WERI-Rb-1 (cell line): ENCODE results near the gene RGS6.

Source experiments
- DNase-seq: peaks from one replicate; pipeline ENCODE4 v3.0.0-alpha.2; 2020
- H3K27ac ChIP-seq: fragments of 250-450 bp; sonication (Bioruptor Pico); 2 replicates; pipeline ENCODE4 v1.5.1; 2020; ENCODE audit warnings: mild to moderate bottlenecking, moderate library complexity
- H3K27me3 ChIP-seq: fragments of 250-450 bp; sonication (Bioruptor Pico); 2 replicates; pipeline ENCODE4 v1.5.1; 2021; ENCODE audit warnings: mild to moderate bottlenecking, low read depth, moderate library complexity; ENCODE audit not compliant: insufficient read depth, severe bottlenecking
- H3K36me3 ChIP-seq: fragments of 250-450 bp; sonication (Bioruptor Pico); 2 replicates; pipeline ENCODE4 v1.5.1; 2020; ENCODE audit warnings: mild to moderate bottlenecking, moderate library complexity
- H3K4me3 ChIP-seq: 2 replicates; pipeline ENCODE4 v1.5.1; 2011; ENCODE audit warnings: low read depth, mild to moderate bottlenecking, control low read depth, low read length
- H3K9me3 ChIP-seq: fragments of 250-450 bp; sonication (Bioruptor Pico); 2 replicates; pipeline ENCODE4 v1.5.1; 2021; ENCODE audit warnings: mild to moderate bottlenecking, moderate library complexity; ENCODE audit not compliant: severe bottlenecking
- CTCF ChIP-seq: IDR thresholded peaks from 2 replicates; pipeline ENCODE4 v1.5.1; 2011; ENCODE audit warnings: low read depth, mild to moderate bottlenecking, control low read depth, inconsistent platforms, low read length

RGS6 gene

GRCh38 chr14:71891970-71892369 lies 40.3 kb upstream of the RGS6 start:
- H3K4me3 ChIP-seq: no peak overlapping the region
- no peaks in the 10 kb centered on the region for H3K27me3 ChIP-seq

GRCh38 chr14:71905031-71905430 lies 27.2 kb upstream of the RGS6 start:
- Histone ChIP-seq H3K27ac (no peak overlapping the region), H3K27me3 (peaks cover 2% of the 10 kb centered on the region), H3K9me3 (no peaks in the 10 kb centered on the region), H3K36me3 (no peaks in the 10 kb centered on the region), H3K4me3 (no peak overlapping the region)
- DNase-seq: no peak
- no peak for TF ChIP-seq CTCF

More at GRCh38 chr14:71891970-71892369, 40.3 kb upstream of the RGS6 start:
- H3K9me3 ChIP-seq: peaks cover 7% of the 10 kb centered on the region
- DNase-seq: no peak
- H3K36me3 ChIP-seq: no peaks in the 10 kb centered on the region
- no peak overlapping the region for H3K27ac ChIP-seq
- no peak for TF ChIP-seq CTCF

GRCh38 chr14:71905860-71906259 lies 26.4 kb upstream of the RGS6 start:
- DNase-seq: no peak
- H3K27me3 ChIP-seq: no peaks in the 10 kb centered on the region
- no peak for TF ChIP-seq CTCF
- no peak overlapping the region for H3K27ac ChIP-seq
- H3K36me3 ChIP-seq: no peaks in the 10 kb centered on the region
- H3K9me3 ChIP-seq: no peaks in the 10 kb centered on the region
- no peak overlapping the region for H3K4me3 ChIP-seq

GRCh38 chr14:71907793-71908515 lies 24.3 kb upstream of the RGS6 start:
- no peaks in the 10 kb centered on the region for H3K36me3 ChIP-seq
- no peak overlapping the region for H3K4me3 ChIP-seq
- peaks cover 2% of the 10 kb centered on the region for H3K27me3 ChIP-seq
- DNase-seq: no peak
- no peak for TF ChIP-seq CTCF
- no peaks in the 10 kb centered on the region for H3K9me3 ChIP-seq
- H3K27ac ChIP-seq: no peak overlapping the region

GRCh38 chr14:71911669-71912068 lies 20.6 kb upstream of the RGS6 start:
- Histone ChIP-seq H3K9me3 (no peaks in the 10 kb centered on the region), H3K4me3 (no peak overlapping the region), H3K27ac (no peak overlapping the region), H3K36me3 (no peaks in the 10 kb centered on the region), H3K27me3 (peaks cover 2% of the 10 kb centered on the region)
- TF ChIP-seq CTCF: no peak
- DNase-seq: no peak

GRCh38 chr14:71913342-71913741 lies 18.9 kb upstream of the RGS6 start:
- TF ChIP-seq CTCF: no peak
- Histone ChIP-seq H3K4me3 (no peak overlapping the region), H3K27ac (no peak overlapping the region), H3K9me3 (no peaks in the 10 kb centered on the region), H3K27me3 (peaks cover 2% of the 10 kb centered on the region), H3K36me3 (no peaks in the 10 kb centered on the region)
- DNase-seq: no peak
